HL-60 (cell line): ENCODE measurements around the gene PNPLA4.

Experiments used
- DNase-seq, 2 experiments: peaks; one replicate each; pipeline ENCODE4 v3.0.0-alpha.2; 2010 to 2020; ENCODE audit warnings: low read depth in 1 of 2, low spot score in 1 of 2
- H3K27ac ChIP-seq: fragments of 250-450 bp; sonication (Bioruptor Pico); replicated peaks from 2 replicates; pipeline ENCODE4 v1.5.1; 2020; ENCODE audit warnings: mild to moderate bottlenecking, moderate library complexity
- H3K27me3 ChIP-seq: fragments of 250-450 bp; sonication (Bioruptor Pico); 2 replicates; pipeline ENCODE4 v1.5.1; 2021; ENCODE audit warnings: mild to moderate bottlenecking, moderate library complexity; ENCODE audit not compliant: insufficient read depth, poor library complexity, severe bottlenecking
- H3K4me3 ChIP-seq: replicated peaks from 2 replicates; pipeline ENCODE4 v1.5.1; 2011; ENCODE audit warnings: mild to moderate bottlenecking, control low read depth, low read length; ENCODE audit not compliant: insufficient read depth
- GABPA ChIP-seq: IDR thresholded peaks from 2 replicates; pipeline ENCODE4 v1.6.1; 2012; ENCODE audit warnings: low read depth
- POLR2AphosphoS5 ChIP-seq: IDR thresholded peaks from 2 replicates; pipeline ENCODE4 v1.6.1; 2012; ENCODE audit warnings: low read depth
- SPI1 ChIP-seq: IDR thresholded peaks from 2 replicates; pipeline ENCODE4 v1.6.1; 2012; ENCODE audit warnings: low read depth, mild to moderate bottlenecking, borderline replicate concordance
- long read RNA-seq: library from polyadenylated mRNA; unstranded; transcript quantifications from one replicate; pipeline ENCODE4 v2.0.0, GENCODE V29; 2020
- TF ChIP-seq, protein P1 (sequence below): IDR thresholded peaks from 2 replicates; pipeline ENCODE4 v1.6.1; 2012; ENCODE audit warnings: low read depth; ENCODE audit not compliant: insufficient replicate concordance
- TF ChIP-seq, protein P2 (sequence below): IDR thresholded peaks from one replicate; pipeline ENCODE4 v1.5.1; 2011; ENCODE audit warnings: low read length, control low read depth, inconsistent platforms; ENCODE audit not compliant: insufficient read depth

PNPLA4 gene, protein sequence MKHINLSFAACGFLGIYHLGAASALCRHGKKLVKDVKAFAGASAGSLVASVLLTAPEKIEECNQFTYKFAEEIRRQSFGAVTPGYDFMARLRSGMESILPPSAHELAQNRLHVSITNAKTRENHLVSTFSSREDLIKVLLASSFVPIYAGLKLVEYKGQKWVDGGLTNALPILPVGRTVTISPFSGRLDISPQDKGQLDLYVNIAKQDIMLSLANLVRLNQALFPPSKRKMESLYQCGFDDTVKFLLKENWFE
- long read RNA-seq, transcript PNPLA4-201 (7 exons, 3,372 nt) = major isoform, 14 of 19 reads
- long read RNA-seq, partial matches to known transcripts = 0 of 19 reads
- long read RNA-seq, other reads (novel, unspliced or antisense) = 5 of 19 reads

DNA sequence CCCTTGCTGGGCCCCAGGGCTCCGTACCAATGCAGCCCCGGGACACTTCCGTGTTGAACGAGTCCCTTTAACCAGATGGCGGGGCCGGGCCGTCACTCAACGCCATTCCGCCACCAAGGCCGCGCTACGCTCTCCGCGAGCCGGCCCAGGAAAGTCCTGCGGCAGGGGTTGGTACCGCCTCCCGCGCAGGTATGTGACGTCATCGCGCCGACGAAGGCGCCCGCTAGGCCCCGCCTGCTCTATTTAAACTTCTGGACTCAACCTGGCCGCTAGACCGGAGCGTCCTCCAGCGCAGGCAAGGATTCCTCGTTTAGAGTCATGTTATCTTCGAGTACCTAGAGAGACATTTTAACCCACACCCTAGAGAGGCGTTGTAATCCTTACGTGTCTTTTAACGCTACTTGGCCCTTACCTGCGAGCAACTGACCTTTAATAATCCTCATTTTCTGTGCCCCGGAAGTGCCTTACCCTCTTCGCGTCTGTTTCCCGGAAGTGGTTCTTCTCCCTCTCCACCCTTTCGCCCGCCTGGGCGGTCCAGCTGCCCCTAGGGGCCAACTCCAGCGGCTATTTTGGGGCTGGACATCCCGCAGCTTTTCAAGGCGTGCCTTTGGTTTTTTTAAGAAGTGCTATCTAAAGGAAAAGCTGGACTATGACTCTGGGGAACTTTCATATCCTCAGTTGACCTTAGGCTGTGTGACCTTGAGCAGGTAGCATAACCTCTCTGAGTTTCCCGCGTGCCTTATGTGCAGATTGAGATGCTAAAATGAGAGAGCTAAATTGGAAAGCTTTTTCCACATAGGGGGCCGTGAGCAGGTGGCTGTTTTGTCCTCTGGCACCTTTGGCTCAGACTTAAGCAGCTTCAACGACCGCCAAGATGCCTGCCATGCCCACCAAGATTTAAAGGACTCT is at the start of gene PNPLA4:
Gene PNPLA4 (minus strand): TSS at position 155 of the 909 bp plus-strand sequence. CDS start 1,294 bp downstream, outside the sequence.
- Histone ChIP-seq H3K4me3 (peak within 1 kb of the TSS; percentile 53), H3K27ac (peak within 1 kb of the TSS; percentile 86), H3K27me3 (no peaks in the 10 kb centered on the region)
- TF ChIP-seq POLR2AphosphoS5 = peak; percentile 76
- TF ChIP-seq GABPA = peak; percentile 92
- TF ChIP-seq SPI1 = no peak
- TF ChIP-seq, protein P1, sequence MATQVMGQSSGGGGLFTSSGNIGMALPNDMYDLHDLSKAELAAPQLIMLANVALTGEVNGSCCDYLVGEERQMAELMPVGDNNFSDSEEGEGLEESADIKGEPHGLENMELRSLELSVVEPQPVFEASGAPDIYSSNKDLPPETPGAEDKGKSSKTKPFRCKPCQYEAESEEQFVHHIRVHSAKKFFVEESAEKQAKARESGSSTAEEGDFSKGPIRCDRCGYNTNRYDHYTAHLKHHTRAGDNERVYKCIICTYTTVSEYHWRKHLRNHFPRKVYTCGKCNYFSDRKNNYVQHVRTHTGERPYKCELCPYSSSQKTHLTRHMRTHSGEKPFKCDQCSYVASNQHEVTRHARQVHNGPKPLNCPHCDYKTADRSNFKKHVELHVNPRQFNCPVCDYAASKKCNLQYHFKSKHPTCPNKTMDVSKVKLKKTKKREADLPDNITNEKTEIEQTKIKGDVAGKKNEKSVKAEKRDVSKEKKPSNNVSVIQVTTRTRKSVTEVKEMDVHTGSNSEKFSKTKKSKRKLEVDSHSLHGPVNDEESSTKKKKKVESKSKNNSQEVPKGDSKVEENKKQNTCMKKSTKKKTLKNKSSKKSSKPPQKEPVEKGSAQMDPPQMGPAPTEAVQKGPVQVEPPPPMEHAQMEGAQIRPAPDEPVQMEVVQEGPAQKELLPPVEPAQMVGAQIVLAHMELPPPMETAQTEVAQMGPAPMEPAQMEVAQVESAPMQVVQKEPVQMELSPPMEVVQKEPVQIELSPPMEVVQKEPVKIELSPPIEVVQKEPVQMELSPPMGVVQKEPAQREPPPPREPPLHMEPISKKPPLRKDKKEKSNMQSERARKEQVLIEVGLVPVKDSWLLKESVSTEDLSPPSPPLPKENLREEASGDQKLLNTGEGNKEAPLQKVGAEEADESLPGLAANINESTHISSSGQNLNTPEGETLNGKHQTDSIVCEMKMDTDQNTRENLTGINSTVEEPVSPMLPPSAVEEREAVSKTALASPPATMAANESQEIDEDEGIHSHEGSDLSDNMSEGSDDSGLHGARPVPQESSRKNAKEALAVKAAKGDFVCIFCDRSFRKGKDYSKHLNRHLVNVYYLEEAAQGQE = peak; percentile 47
- TF ChIP-seq, protein P2, sequence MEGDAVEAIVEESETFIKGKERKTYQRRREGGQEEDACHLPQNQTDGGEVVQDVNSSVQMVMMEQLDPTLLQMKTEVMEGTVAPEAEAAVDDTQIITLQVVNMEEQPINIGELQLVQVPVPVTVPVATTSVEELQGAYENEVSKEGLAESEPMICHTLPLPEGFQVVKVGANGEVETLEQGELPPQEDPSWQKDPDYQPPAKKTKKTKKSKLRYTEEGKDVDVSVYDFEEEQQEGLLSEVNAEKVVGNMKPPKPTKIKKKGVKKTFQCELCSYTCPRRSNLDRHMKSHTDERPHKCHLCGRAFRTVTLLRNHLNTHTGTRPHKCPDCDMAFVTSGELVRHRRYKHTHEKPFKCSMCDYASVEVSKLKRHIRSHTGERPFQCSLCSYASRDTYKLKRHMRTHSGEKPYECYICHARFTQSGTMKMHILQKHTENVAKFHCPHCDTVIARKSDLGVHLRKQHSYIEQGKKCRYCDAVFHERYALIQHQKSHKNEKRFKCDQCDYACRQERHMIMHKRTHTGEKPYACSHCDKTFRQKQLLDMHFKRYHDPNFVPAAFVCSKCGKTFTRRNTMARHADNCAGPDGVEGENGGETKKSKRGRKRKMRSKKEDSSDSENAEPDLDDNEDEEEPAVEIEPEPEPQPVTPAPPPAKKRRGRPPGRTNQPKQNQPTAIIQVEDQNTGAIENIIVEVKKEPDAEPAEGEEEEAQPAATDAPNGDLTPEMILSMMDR = no peak
- peak; percentile 72 to 91 for DNase-seq

DNA sequence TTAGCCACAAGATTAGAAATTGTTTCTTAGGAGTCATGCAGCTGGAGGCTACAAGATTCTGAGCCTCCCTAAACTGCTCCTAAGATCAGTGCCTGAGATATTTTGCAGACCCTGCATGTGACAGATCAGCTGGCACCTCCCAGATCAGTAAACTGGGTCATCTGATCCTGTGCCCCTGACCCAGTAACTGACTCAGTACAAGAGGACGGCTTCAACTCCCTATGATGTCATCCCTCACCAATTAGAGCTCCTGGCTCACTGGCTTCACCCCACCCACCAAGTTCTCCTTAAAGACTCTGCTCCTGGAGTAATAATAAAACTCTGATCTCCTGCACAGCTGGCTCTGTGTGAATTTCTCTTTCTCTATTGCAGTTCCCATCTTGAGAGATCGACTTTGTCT is 45.4 kb upstream of the PNPLA4 start:
- H3K27me3 ChIP-seq = no peaks in the 10 kb centered on the region
- H3K4me3 ChIP-seq = no peak overlapping the region
- H3K27ac ChIP-seq = no peak overlapping the region
- no peak for TF ChIP-seq POLR2AphosphoS5
- TF ChIP-seq, protein P2 = no peak
- TF ChIP-seq, protein P1 = no peak
- no peak for TF ChIP-seq GABPA
- no peak for TF ChIP-seq SPI1
- no peak for DNase-seq

DNA sequence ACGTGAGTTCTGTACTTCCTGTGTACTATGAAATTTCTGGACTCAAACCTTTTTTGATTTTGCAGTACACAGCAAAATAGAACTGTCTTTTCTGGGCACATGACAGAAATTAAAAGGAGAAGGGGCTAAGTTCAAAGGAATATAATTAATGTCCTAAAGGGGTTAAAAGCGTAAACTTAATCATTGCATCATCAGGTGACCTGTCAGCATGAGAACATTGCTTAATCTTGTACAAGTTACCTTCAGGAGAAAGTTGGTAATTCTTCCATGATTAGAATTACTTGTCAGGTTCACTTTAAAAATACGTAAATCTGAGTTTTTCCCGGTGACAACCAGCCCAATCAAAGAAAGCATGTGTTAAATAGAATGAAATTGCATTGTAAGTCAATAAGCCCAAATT is 43.2 kb upstream of the PNPLA4 start:
- DNase-seq = no peak
- H3K27me3 ChIP-seq = no peaks in the 10 kb centered on the region
- no peak overlapping the region for H3K27ac ChIP-seq
- H3K4me3 ChIP-seq = no peak overlapping the region
- TF ChIP-seq, protein P2 = no peak
- TF ChIP-seq POLR2AphosphoS5 (no peak), SPI1 (no peak), GABPA (no peak)
- TF ChIP-seq, protein P1 = no peak
